Panc1 (cell line): ENCODE data around the gene OR3A1.

Experiments
- CTCF ChIP-seq: fragments of 450-650 bp; IDR thresholded peaks from 2 replicates; pipeline ENCODE4 v1.5.1; 2017; ENCODE audit warnings: mild to moderate bottlenecking
- POLR2AphosphoS5 ChIP-seq: IDR thresholded peaks from 2 replicates; pipeline ENCODE4 v1.6.1; 2012; ENCODE audit warnings: mild to moderate bottlenecking, low read depth, low read length, moderate library complexity
- REST ChIP-seq, 2 experiments: IDR thresholded peaks; 2 replicates each; pipeline ENCODE4 v1.6.1; 2011 to 2012; ENCODE audit warnings: low read depth in 2 of 2, control low read depth in 1 of 2, low read length in 1 of 2, mild to moderate bottlenecking in 1 of 2, moderate library complexity in 1 of 2; ENCODE audit not compliant: insufficient read depth in 1 of 2
- SIN3A ChIP-seq: IDR thresholded peaks from 2 replicates; pipeline ENCODE4 v1.6.1; 2012; ENCODE audit warnings: low read depth, mild to moderate bottlenecking, low read length, moderate library complexity, borderline replicate concordance; ENCODE audit not compliant: insufficient read depth
- TCF7L2 ChIP-seq: IDR thresholded peaks from 2 replicates; pipeline ENCODE4 v1.6.1; 2011; ENCODE audit warnings: mild to moderate bottlenecking, low read depth, low read length, inconsistent platforms

GRCh38 chr17:3316836-3317235 is 18.7 kb upstream of the OR3A1 start:
- TF ChIP-seq CTCF (no peak), TCF7L2 (no peak), POLR2AphosphoS5 (no peak), SIN3A (no peak), REST (IDR thresholded peaks at IDR 0.05; ENCODE audit: insufficient read depth in 1 of 2, low read depth in 2 of 2, low read length in 1 of 2) (no peak)
